Karpas-422 (cell line): ENCODE results near the gene ALDH1A1. TPM values are rescaled to one million over a fixed set of nuclear protein-coding genes. Genes with fewer than 3 reads are reported as not detected.

Experiments used
- DNase-seq: peaks from one replicate; pipeline ENCODE4 v3.0.0-alpha.2; 2015
- H2AFZ ChIP-seq: fragments of 200-600 bp; sonication (generic); 2 replicates; pipeline ENCODE4 v1.6.1; 2014; ENCODE audit warnings: antibody characterized with exemption, low read length, mixed read lengths
- H3K27ac ChIP-seq: fragments of 200-600 bp; sonication (generic); 2 replicates; pipeline ENCODE4 v1.5.1; 2014; ENCODE audit warnings: mild to moderate bottlenecking, low read length, moderate library complexity
- H3K27me3 ChIP-seq: fragments of 200-600 bp; sonication (generic); 2 replicates; pipeline ENCODE4 v1.6.1; 2014; ENCODE audit warnings: low read length, mixed read lengths
- H3K36me3 ChIP-seq: fragments of 200-600 bp; sonication (generic); 2 replicates; pipeline ENCODE4 v1.6.1; 2014; ENCODE audit warnings: low read length, mixed read lengths; ENCODE audit not compliant: insufficient read depth
- H3K4me1 ChIP-seq: fragments of 200-600 bp; sonication (generic); 2 replicates; pipeline ENCODE4 v1.6.1; 2014; ENCODE audit warnings: mild to moderate bottlenecking, low read length, mixed read lengths
- H3K4me2 ChIP-seq: fragments of 200-600 bp; sonication (generic); 2 replicates; pipeline ENCODE4 v1.6.1; 2014; ENCODE audit warnings: low read length, low read depth, mild to moderate bottlenecking; ENCODE audit not compliant: poor library complexity, severe bottlenecking
- H3K4me3 ChIP-seq: fragments of 200-600 bp; sonication (generic); 2 replicates; pipeline ENCODE4 v1.5.1; 2014; ENCODE audit warnings: mild to moderate bottlenecking, antibody characterized with exemption, low read length, mixed read lengths
- H3K79me2 ChIP-seq: fragments of 200-600 bp; sonication (generic); 2 replicates; pipeline ENCODE4 v1.6.1; 2014; ENCODE audit warnings: mild to moderate bottlenecking, low read length, mixed read lengths
- H3K9ac ChIP-seq: fragments of 200-600 bp; sonication (generic); 2 replicates; pipeline ENCODE4 v1.6.0; 2014; ENCODE audit warnings: low read length
- H3K9me2 ChIP-seq: fragments of 200-600 bp; sonication (generic), shearing (Covaris generic); replicated peaks from 2 replicates; pipeline ENCODE4 v1.6.0; 2014; ENCODE audit warnings: mild to moderate bottlenecking, low read length, moderate library complexity; ENCODE audit not compliant: insufficient read depth
- H3K9me3 ChIP-seq: fragments of 300-700, 200-600 bp; sonication (generic); 2 replicates; pipeline ENCODE4 v1.6.1; 2014; ENCODE audit warnings: low read length, mixed read lengths
- H4K20me1 ChIP-seq: fragments of 200-600 bp; sonication (generic); 2 replicates; pipeline ENCODE4 v1.6.1; 2014; ENCODE audit warnings: mild to moderate bottlenecking, antibody characterized with exemption, low read length, low read depth; ENCODE audit not compliant: insufficient read depth
- total RNA-seq: library from RNA; depleted of rRNA; stranded (reverse); fragments of >200 nt; shearing (Covaris generic); gene quantifications from 2 replicates; pipeline ENCODE4 v1.2.3, GENCODE V29; 2014; ENCODE audit warnings: low replicate concordance

Gene ALDH1A1
- total RNA-seq, 1 experiment from 2014 or later = not detected

GRCh38 chr9:72982146-72982799, 29.4 kb upstream of the ALDH1A1 start:
- no peak for DNase-seq
- no peaks in the 10 kb centered on the region for H3K9me3 ChIP-seq
- H3K27ac ChIP-seq = no peak overlapping the region
- H3K9ac ChIP-seq = no peak overlapping the region
- no peak overlapping the region for H3K4me2 ChIP-seq
- H3K4me3 ChIP-seq = no peak overlapping the region
- no peaks in the 10 kb centered on the region for H3K27me3 ChIP-seq
- no peaks in the 10 kb centered on the region for H3K36me3 ChIP-seq
- H2AFZ ChIP-seq = no peak overlapping the region
- no peaks in the 10 kb centered on the region for H4K20me1 ChIP-seq
- no peaks in the 10 kb centered on the region for H3K4me1 ChIP-seq
- H3K9me2 ChIP-seq = no peaks in the 10 kb centered on the region
- no peaks in the 10 kb centered on the region for H3K79me2 ChIP-seq

GRCh38 chr9:72981433-72981832, 28.6 kb upstream of the ALDH1A1 start:
- Histone ChIP-seq H3K36me3 (no peaks in the 10 kb centered on the region), H3K9ac (no peak overlapping the region), H3K4me3 (no peak overlapping the region), H3K9me2 (no peaks in the 10 kb centered on the region), H3K4me1 (no peaks in the 10 kb centered on the region), H3K4me2 (no peak overlapping the region), H3K79me2 (no peaks in the 10 kb centered on the region), H4K20me1 (no peaks in the 10 kb centered on the region), H3K27ac (no peak overlapping the region), H3K27me3 (no peaks in the 10 kb centered on the region), H2AFZ (no peak overlapping the region), H3K9me3 (no peaks in the 10 kb centered on the region)
- DNase-seq = no peak

- H3K4me1 ChIP-seq = no peaks in the 10 kb centered on the region
- no peak overlapping the region for H3K4me2 ChIP-seq
- no peaks in the 10 kb centered on the region for H3K9me3 ChIP-seq
- no peaks in the 10 kb centered on the region for H4K20me1 ChIP-seq
- H3K27ac ChIP-seq = no peak overlapping the region
- H3K4me3 ChIP-seq = no peak overlapping the region
- no peak overlapping the region for H2AFZ ChIP-seq
- DNase-seq = no peak
- no peak overlapping the region for H3K9ac ChIP-seq
- no peaks in the 10 kb centered on the region for H3K27me3 ChIP-seq
- H3K79me2 ChIP-seq = no peaks in the 10 kb centered on the region
- no peaks in the 10 kb centered on the region for H3K9me2 ChIP-seq
- H3K36me3 ChIP-seq = no peaks in the 10 kb centered on the region
These were observed 27.9 kb upstream of the ALDH1A1 start for GRCh38 chr9:72980600-72981265.

- Histone ChIP-seq H3K4me3 (no peak overlapping the region), H3K79me2 (no peaks in the 10 kb centered on the region), H3K9me2 (no peaks in the 10 kb centered on the region), H3K36me3 (no peaks in the 10 kb centered on the region), H3K27me3 (no peaks in the 10 kb centered on the region), H3K27ac (no peak overlapping the region), H2AFZ (no peak overlapping the region), H4K20me1 (no peaks in the 10 kb centered on the region), H3K4me2 (no peak overlapping the region), H3K9ac (no peak overlapping the region), H3K9me3 (no peaks in the 10 kb centered on the region), H3K4me1 (no peaks in the 10 kb centered on the region)
- no peak for DNase-seq
These were observed 27.3 kb upstream of the ALDH1A1 start for GRCh38 chr9:72980183-72980582.

- H3K27ac ChIP-seq = no peak overlapping the region
- no peaks in the 10 kb centered on the region for H3K79me2 ChIP-seq
- H3K27me3 ChIP-seq = no peaks in the 10 kb centered on the region
- no peaks in the 10 kb centered on the region for H3K9me2 ChIP-seq
- DNase-seq = no peak
- H3K9ac ChIP-seq = no peak overlapping the region
- no peaks in the 10 kb centered on the region for H3K36me3 ChIP-seq
- no peaks in the 10 kb centered on the region for H4K20me1 ChIP-seq
- no peak overlapping the region for H2AFZ ChIP-seq
- H3K9me3 ChIP-seq = no peaks in the 10 kb centered on the region
- no peaks in the 10 kb centered on the region for H3K4me1 ChIP-seq
- H3K4me2 ChIP-seq = no peak overlapping the region
- no peak overlapping the region for H3K4me3 ChIP-seq
These were observed 26.7 kb upstream of the ALDH1A1 start for GRCh38 chr9:72979405-72980100.

- Histone ChIP-seq H3K79me2 (no peaks in the 10 kb centered on the region), H3K9me3 (no peaks in the 10 kb centered on the region), H4K20me1 (no peaks in the 10 kb centered on the region), H3K4me1 (no peaks in the 10 kb centered on the region), H3K4me3 (no peak overlapping the region), H3K27me3 (no peaks in the 10 kb centered on the region), H3K36me3 (no peaks in the 10 kb centered on the region), H3K9ac (no peak overlapping the region), H3K9me2 (no peaks in the 10 kb centered on the region), H2AFZ (no peak overlapping the region), H3K4me2 (no peak overlapping the region), H3K27ac (no peak overlapping the region)
- DNase-seq = no peak
These were observed 25.9 kb upstream of the ALDH1A1 start for GRCh38 chr9:72978744-72979143.

GRCh38 chr9:72977670-72978069, 24.8 kb upstream of the ALDH1A1 start:
- no peaks in the 10 kb centered on the region for H3K9me3 ChIP-seq
- H3K79me2 ChIP-seq = no peaks in the 10 kb centered on the region
- no peak overlapping the region for H3K4me2 ChIP-seq
- no peak for DNase-seq
- no peaks in the 10 kb centered on the region for H3K4me1 ChIP-seq
- no peaks in the 10 kb centered on the region for H3K9me2 ChIP-seq
- H3K9ac ChIP-seq = no peak overlapping the region
- no peaks in the 10 kb centered on the region for H4K20me1 ChIP-seq
- H3K36me3 ChIP-seq = no peaks in the 10 kb centered on the region
- no peak overlapping the region for H2AFZ ChIP-seq
- no peak overlapping the region for H3K4me3 ChIP-seq
- no peaks in the 10 kb centered on the region for H3K27me3 ChIP-seq
- H3K27ac ChIP-seq = no peak overlapping the region

- Histone ChIP-seq H3K4me3 (no peak overlapping the region), H4K20me1 (no peaks in the 10 kb centered on the region), H3K9ac (no peak overlapping the region), H3K4me2 (no peak overlapping the region), H3K9me3 (no peaks in the 10 kb centered on the region), H3K9me2 (no peaks in the 10 kb centered on the region), H2AFZ (no peak overlapping the region), H3K4me1 (peaks cover 7% of the 10 kb centered on the region; the same call in 1 of the 2 replicates), H3K36me3 (no peaks in the 10 kb centered on the region), H3K79me2 (no peaks in the 10 kb centered on the region), H3K27me3 (no peaks in the 10 kb centered on the region), H3K27ac (no peak overlapping the region)
- no peak for DNase-seq
These were observed 21.6 kb upstream of the ALDH1A1 start for GRCh38 chr9:72974501-72974900.
